Spleen (tissue), 11 donors: ENCODE results near the gene KCP. TPM values are rescaled to one million over a fixed set of nuclear protein-coding genes. Genes with fewer than 3 reads are reported as not detected.

Experiments used
- DNase-seq: peaks from one replicate; pipeline ENCODE4 v3.0.0-alpha.2; 2020
- H3K27ac ChIP-seq, 8 donors: fragments of 200-600 bp; sonication (generic) in 7 of 8; 1 replicate in 4 of 8; 2 replicates in 4 of 8; pipeline versions ENCODE4 v1.5.0 to v1.8.0; 2016 to 2021; ENCODE audit warnings: inconsistent platforms in 4 of 8, mild to moderate bottlenecking in 4 of 8, moderate library complexity in 1 of 8
- H3K27me3 ChIP-seq, 7 donors: fragments of 200-600 bp; sonication (generic) in 6 of 7; replicated peaks in 1 of 7; 1 replicate in 4 of 7; 2 replicates in 3 of 7; pipeline versions ENCODE4 v1.5.0 to v1.8.0; 2016 to 2021; ENCODE audit warnings: inconsistent platforms in 3 of 7, mild to moderate bottlenecking in 1 of 7
- H3K36me3 ChIP-seq, 6 donors: fragments of 200-600 bp; sonication (generic) in 5 of 6; 1 replicate in 4 of 6; 2 replicates in 2 of 6; pipeline versions ENCODE4 v1.5.0 to v1.8.0; 2016 to 2021; ENCODE audit warnings: inconsistent platforms in 2 of 6
- H3K4me1 ChIP-seq, 6 donors: fragments of 200-600 bp; sonication (generic) in 5 of 6; 1 replicate in 3 of 6; 2 replicates in 3 of 6; pipeline versions ENCODE4 v1.5.0 to v1.8.0; 2016 to 2021; ENCODE audit warnings: inconsistent platforms in 3 of 6
- H3K4me3 ChIP-seq, 8 donors: fragments of 200-600 bp; sonication (generic) in 7 of 8; 1 replicate in 4 of 8; 2 replicates in 4 of 8; pipeline versions ENCODE4 v1.5.0 to v1.8.0; 2016 to 2021; ENCODE audit warnings: inconsistent platforms in 4 of 8, mild to moderate bottlenecking in 4 of 8, moderate library complexity in 2 of 8
- H3K9me3 ChIP-seq, 8 donors: fragments of 200-600 bp; sonication (generic) in 7 of 8; 1 replicate in 4 of 8; 2 replicates in 4 of 8; pipeline versions ENCODE4 v1.5.0 to v1.8.0; 2016 to 2021; ENCODE audit warnings: inconsistent platforms in 4 of 8
- CTCF ChIP-seq, 11 experiments: fragments of 200-600 bp in 7 of 11; fragments of 450-650 bp in 4 of 11; sonication (generic) in 4 of 11; IDR thresholded peaks in 8 of 11; conservative IDR thresholded peaks in 3 of 11; 1 replicate in 7 of 11; 2 replicates in 4 of 11; pipeline versions ENCODE4 v1.4.0 to v1.8.0; 2016 to 2021; ENCODE audit warnings: antibody characterized with exemption in 11 of 11, inconsistent platforms in 4 of 11, mild to moderate bottlenecking in 1 of 11
- POLR2A ChIP-seq, 3 donors: fragments of 450-650 bp; IDR thresholded peaks; one replicate each; pipeline ENCODE4 v1.5.1; 2017; ENCODE audit warnings: antibody characterized with exemption in 3 of 3, mild to moderate bottlenecking in 1 of 3
- POLR2AphosphoS5 ChIP-seq, 3 donors: sonication (generic); formaldehyde crosslinking; IDR thresholded peaks; one replicate each; pipeline ENCODE4 v1.5.1; 2017; ENCODE audit warnings: antibody characterized with exemption in 3 of 3
- WGBS, 5 donors: extraction: QIAGEN DNeasy Blood & Tissue Kit in 3 of 5; methylation state at CpG; one replicate each; pipeline versions ENCODE4 v1.1.5 to v1.1.7; 2013 to 2018; 5-methylcytosine and 5-hydroxymethylcytosine counted together
- intact Hi-C: fragments of 100-400 bp; cut with DNase I; formaldehyde crosslinking; loops from one replicate; pipeline ENCODE4 v1.15.0; 2023; ENCODE audit warnings: low total_unique reads
- polyA plus RNA-seq, 3 donors: library from polyadenylated mRNA; stranded (reverse); fragments of 200-250 nt; gene quantifications; one replicate each; pipeline ENCODE4 v1.2.1, GENCODE V29; 2013
- total RNA-seq, 7 donors: library from RNA; depleted of rRNA in 3 of 7; stranded (reverse); fragments of >200 nt in 3 of 7; fragmentation: NEBNext Ultra II Directional in 4 of 7; extraction: Animal tissue kit (Norgen Biotek cat#: 25700) in 4 of 7; gene quantifications; one replicate each; pipeline versions ENCODE4 v1.1.0 to v1.2.1, GENCODE V29; 2016 to 2021
- donor health status: healthy with polysubstance abuse.
- donor health status: DM: no; HTN: no; CAD: no; lungs with moderate emphysema.
- donor health status: DM: no; HTN: no; CAD: no.
- donor health status: Bipolar disorder and iron deficiency.
- donor health status: healthy.
- donor health status: DM: no; HTN: no; CAD: no.
- donor health status: DM: yes; HTN: yes; CAD: no.

The KCP gene
- total and polyA plus RNA-seq, 10 donors = 0.06 to 2.1 (median 0.71) TPM

GRCh38 chr7:128827971-128828711 lies 82.4 kb downstream of the KCP start:
- 80 to 93% (median 88%) methylated on average over 10 of the region's 10 CpGs for WGBS, 5 donors
- intact Hi-C loops = no loop called here
- no peak for TF ChIP-seq CTCF (IDR thresholded peaks at IDR 0.05 in 8 of 11, conservative IDR thresholded peaks at IDR 0.05 in 3 of 11)
- no peak for TF ChIP-seq POLR2A (IDR thresholded peaks at IDR 0.05)
- TF ChIP-seq POLR2AphosphoS5 (IDR thresholded peaks at IDR 0.05) = no peak
- Histone ChIP-seq H3K9me3 (no peaks in the 10 kb centered on the region), H3K4me3 (no peak overlapping the region), H3K27me3 (peaks cover 4 to 76% (median 47%) of the 10 kb centered on the region in 7 donors), H3K4me1 (peaks cover 16 to 39% (median 29%) of the 10 kb centered on the region in 6 donors), H3K36me3 (no peaks in the 10 kb centered on the region), H3K27ac (no peak overlapping the region)
- DNase-seq = no peak

GRCh38 chr7:128827248-128827958 lies 83.1 kb downstream of the KCP start:
- 92 to 97% (median 94%) methylated on average over 13 to 17 of the region's 17 CpGs for WGBS, 5 donors
- H3K27me3 ChIP-seq = peaks cover 4 to 69% (median 44%) of the 10 kb centered on the region in 7 donors
- intact Hi-C loops = no loop called here
- no peaks in the 10 kb centered on the region for H3K9me3 ChIP-seq
- H3K36me3 ChIP-seq = no peaks in the 10 kb centered on the region
- no peak for DNase-seq
- no peak overlapping the region for H3K4me3 ChIP-seq
- no peak overlapping the region for H3K27ac ChIP-seq
- H3K4me1 ChIP-seq = peaks cover 16 to 33% (median 28%) of the 10 kb centered on the region in 6 donors
- TF ChIP-seq CTCF (IDR thresholded peaks at IDR 0.05 in 8 of 11, conservative IDR thresholded peaks at IDR 0.05 in 3 of 11) (no peak), POLR2A (IDR thresholded peaks at IDR 0.05) (no peak), POLR2AphosphoS5 (IDR thresholded peaks at IDR 0.05) (no peak)

GRCh38 chr7:128826916-128827247 lies 83.6 kb downstream of the KCP start:
- no peak for DNase-seq
- H3K27ac ChIP-seq = no peak overlapping the region
- no peaks in the 10 kb centered on the region for H3K9me3 ChIP-seq
- no peak overlapping the region for H3K4me3 ChIP-seq
- peaks cover 4 to 63% (median 39%) of the 10 kb centered on the region in 7 donors for H3K27me3 ChIP-seq
- 74 to 92% (median 79%) methylated on average over 1 of the region's 1 CpG for WGBS, 5 donors
- H3K36me3 ChIP-seq = no peaks in the 10 kb centered on the region
- H3K4me1 ChIP-seq = peaks cover 16 to 28% (median 25%) of the 10 kb centered on the region in 6 donors
- TF ChIP-seq CTCF (IDR thresholded peaks at IDR 0.05 in 8 of 11, conservative IDR thresholded peaks at IDR 0.05 in 3 of 11) (no peak), POLR2A (IDR thresholded peaks at IDR 0.05) (no peak)
- intact Hi-C loops = no loop called here

Other genes starting within 250 kb of the KCP start
- 1 to 10 TPM in 6 of 7 donors, under 1 TPM in 1; 0.79 to 7.1 (median 3.4) TPM for gene GARIN1A, start 238.4 kb downstream of the KCP start, total RNA-seq
- gene GARIN1A, start 238.4 kb downstream of the KCP start, polyA plus RNA-seq = 1 to 10 TPM in 2 of 3 donors, under 1 TPM in 1; 0.70 to 1.8 (median 1.5) TPM
- 10 to 100 TPM; 50.4 to 98.8 (median 60.8) TPM for gene CALU, start 171.3 kb downstream of the KCP start, total RNA-seq
- gene CALU, start 171.3 kb downstream of the KCP start, polyA plus RNA-seq = 10 to 100 TPM in 2 of 3 donors, 1 to 10 TPM in 1; 7.9 to 15.6 (median 13.6) TPM
- not detected for gene OPN1SW, start 134.9 kb downstream of the KCP start, total RNA-seq
- gene OPN1SW, start 134.9 kb downstream of the KCP start, polyA plus RNA-seq = not detected
- 1 to 10 TPM; 4.0 to 9.8 (median 5.5) TPM for gene CCDC136, start 118.7 kb downstream of the KCP start, total RNA-seq
- gene CCDC136, start 118.7 kb downstream of the KCP start, polyA plus RNA-seq = 1 to 10 TPM in 2 of 3 donors, under 1 TPM in 1; 0.77 to 2.2 (median 1.7) TPM
- gene FLNC, start 80.3 kb downstream of the KCP start, total RNA-seq = 1 to 10 TPM in 2 of 7 donors, under 1 TPM in 5; 0.21 to 1.8 (median 0.42) TPM
- gene FLNC, start 80.3 kb downstream of the KCP start, polyA plus RNA-seq = 1 to 10 TPM in 1 of 3 donors, under 1 TPM in 2; 0.42 to 1.7 (median 0.93) TPM
- 10 to 100 TPM; 78.3 to 95.5 (median 84.5) TPM for gene ATP6V1F, start 47.9 kb downstream of the KCP start, total RNA-seq
- gene ATP6V1F, start 47.9 kb downstream of the KCP start, polyA plus RNA-seq = 100 to 1,000 TPM; 205 to 285 (median 262) TPM
- gene IRF5, start 27.2 kb upstream of the KCP start, total RNA-seq = 10 to 100 TPM; 34.7 to 56.3 (median 48.2) TPM
- gene IRF5, start 27.2 kb upstream of the KCP start, polyA plus RNA-seq = 10 to 100 TPM; 26.2 to 41.8 (median 41.5) TPM
- gene TNPO3, start 144.4 kb upstream of the KCP start, total RNA-seq = 10 to 100 TPM; 32.6 to 49.0 (median 39.6) TPM
- 10 to 100 TPM; 11.2 to 14.3 (median 13.1) TPM for gene TNPO3, start 144.4 kb upstream of the KCP start, polyA plus RNA-seq
- 10 to 100 TPM; 37.0 to 48.8 (median 40.7) TPM for gene TSPAN33, start 234.0 kb upstream of the KCP start, total RNA-seq
- 10 to 100 TPM; 46.7 to 57.9 (median 55.4) TPM for gene TSPAN33, start 234.0 kb upstream of the KCP start, polyA plus RNA-seq